ENCODE measurements around the gene TTLL9.

DNA sequence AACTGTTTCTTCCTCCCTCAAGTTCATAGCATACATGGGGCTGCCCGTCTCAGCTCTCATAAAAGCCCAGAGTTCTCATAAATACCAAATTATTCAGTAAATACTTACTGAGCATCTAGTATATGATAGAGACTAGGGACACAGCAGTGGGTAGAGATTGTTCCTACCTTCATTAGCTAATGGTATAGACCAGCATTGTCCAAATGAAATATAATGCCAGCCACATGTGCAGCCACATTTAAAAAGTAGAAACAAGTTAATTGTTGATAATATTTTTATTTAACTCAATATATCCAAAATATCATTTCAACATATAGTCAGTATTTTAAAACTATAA lies 1.2 kb downstream of the TTLL9 start:
- TF ChIP-seq POLR2AphosphoS5 (IDR thresholded peaks at IDR 0.05): no peak
- no peak for TF ChIP-seq POLR2A (IDR thresholded peaks at IDR 0.05)
- no peak for TF ChIP-seq EP300 (IDR thresholded peaks at IDR 0.05)
- TF ChIP-seq, protein P1, sequence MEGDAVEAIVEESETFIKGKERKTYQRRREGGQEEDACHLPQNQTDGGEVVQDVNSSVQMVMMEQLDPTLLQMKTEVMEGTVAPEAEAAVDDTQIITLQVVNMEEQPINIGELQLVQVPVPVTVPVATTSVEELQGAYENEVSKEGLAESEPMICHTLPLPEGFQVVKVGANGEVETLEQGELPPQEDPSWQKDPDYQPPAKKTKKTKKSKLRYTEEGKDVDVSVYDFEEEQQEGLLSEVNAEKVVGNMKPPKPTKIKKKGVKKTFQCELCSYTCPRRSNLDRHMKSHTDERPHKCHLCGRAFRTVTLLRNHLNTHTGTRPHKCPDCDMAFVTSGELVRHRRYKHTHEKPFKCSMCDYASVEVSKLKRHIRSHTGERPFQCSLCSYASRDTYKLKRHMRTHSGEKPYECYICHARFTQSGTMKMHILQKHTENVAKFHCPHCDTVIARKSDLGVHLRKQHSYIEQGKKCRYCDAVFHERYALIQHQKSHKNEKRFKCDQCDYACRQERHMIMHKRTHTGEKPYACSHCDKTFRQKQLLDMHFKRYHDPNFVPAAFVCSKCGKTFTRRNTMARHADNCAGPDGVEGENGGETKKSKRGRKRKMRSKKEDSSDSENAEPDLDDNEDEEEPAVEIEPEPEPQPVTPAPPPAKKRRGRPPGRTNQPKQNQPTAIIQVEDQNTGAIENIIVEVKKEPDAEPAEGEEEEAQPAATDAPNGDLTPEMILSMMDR (IDR thresholded peaks at IDR 0.05): no peak

Measured in upper lobe of left lung (tissue), 4 donors.